A549 (cell line): ENCODE measurements around the gene ARHGDIB.

ENCODE experiments used
- CBX2 ChIP-seq: fragments of 200-600 bp; sonication (generic); IDR thresholded peaks from 2 replicates; pipeline ENCODE4 v1.6.1; 2016; ENCODE audit warnings: low read depth, mild to moderate bottlenecking, borderline replicate concordance
- EHMT2 ChIP-seq: fragments of 200-600 bp; sonication (generic); IDR thresholded peaks from 2 replicates; pipeline ENCODE4 v1.6.1; 2016; ENCODE audit warnings: antibody characterized with exemption, low read depth, mild to moderate bottlenecking, moderate library complexity
- HDAC2 ChIP-seq: fragments of 200-600 bp; sonication (generic); IDR thresholded peaks from 2 replicates; pipeline ENCODE4 v1.6.1; 2016
- POLR2A ChIP-seq: IDR thresholded peaks from 2 replicates; pipeline ENCODE4 v1.6.1; 2012; ENCODE audit warnings: mild to moderate bottlenecking, low read length
- REST ChIP-seq: fragments of 200-600 bp; sonication (generic); IDR thresholded peaks from 2 replicates; pipeline ENCODE4 v1.6.1; 2016; ENCODE audit warnings: antibody characterized with exemption, mild to moderate bottlenecking, moderate library complexity

GRCh38 chr12:14957551-14958168, 3.7 kb downstream of the ARHGDIB start:
- TF ChIP-seq CBX2 (no peak), REST (no peak), POLR2A (no peak), EHMT2 (no peak), HDAC2 (no peak)
